ENCODE measurements around the gene CDKL1. TPM values are rescaled to one million over a fixed set of nuclear protein-coding genes. Genes with fewer than 3 reads are reported as not detected.

CDKL1 gene
- total RNA-seq, 1 donor from 2014 or later, result 5.4 TPM

DNA sequence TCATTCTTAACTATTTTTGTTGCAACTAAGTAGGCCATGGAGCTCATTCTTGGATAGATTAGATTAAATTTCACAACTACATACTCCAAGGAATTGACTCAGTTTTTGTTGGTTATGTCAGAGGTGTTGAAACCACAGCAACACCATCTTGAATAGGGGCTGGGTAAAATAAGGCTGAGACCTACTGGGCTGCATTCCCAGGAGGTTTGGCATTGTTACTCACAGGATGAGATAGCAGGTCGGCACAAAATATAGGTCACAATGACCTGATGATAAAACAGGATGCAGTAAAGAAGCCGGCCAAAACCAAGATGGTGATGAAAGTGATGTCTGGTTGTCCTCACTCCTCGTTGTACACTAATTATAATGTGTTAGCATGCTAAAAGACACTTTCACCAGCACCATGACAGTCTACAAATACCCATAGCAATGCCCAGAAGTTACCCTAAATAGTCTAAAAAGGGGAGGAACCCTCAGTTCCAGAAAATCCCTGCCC is 63.6 kb downstream of the CDKL1 start:
- H3K79me2 ChIP-seq (ENCODE audit: insufficient read depth, low read length), result no peaks in the 10 kb centered on the region
- H3K4me1 ChIP-seq (ENCODE audit: insufficient read depth, low read length), result peaks cover 28% of the 10 kb centered on the region
- DNase-seq (ENCODE audit: low read depth) (peak; percentile 82), FAIRE-seq (peak; percentile 58)
- no peaks in the 10 kb centered on the region for H3K27me3 ChIP-seq (ENCODE audit: insufficient read depth, low read length)
- H3K9me3 ChIP-seq (ENCODE audit: insufficient read depth, low read depth, low read length), result no peaks in the 10 kb centered on the region
- H3K27me3 Mint-ChIP-seq (ENCODE audit: low read depth, unreplicated experiment), result no peaks in the 10 kb centered on the region
- H3K9me3 Mint-ChIP-seq (ENCODE audit: unreplicated experiment), result no peaks in the 10 kb centered on the region
- H3K27ac ChIP-seq (ENCODE audit: low read depth, low read length), result peak overlapping the region; percentile 43
- peaks cover 3% of the 10 kb centered on the region for H3K36me3 Mint-ChIP-seq (ENCODE audit: low read depth, unreplicated experiment)
- no peaks in the 10 kb centered on the region for H4K20me1 ChIP-seq (ENCODE audit: insufficient read depth, low read length)
- H3K27ac Mint-ChIP-seq (ENCODE audit: unreplicated experiment), result no peak overlapping the region
- peak overlapping the region; percentile 18 for H3K4me2 ChIP-seq (ENCODE audit: low read length)
- H3K9ac ChIP-seq (ENCODE audit: low read length), result no peak overlapping the region
- no peak overlapping the region for H2AFZ ChIP-seq (ENCODE audit: low read depth, low read length)
- H3K4me1 Mint-ChIP-seq (ENCODE audit: low read depth, unreplicated experiment), result peaks cover 23% of the 10 kb centered on the region
- H3K36me3 ChIP-seq (ENCODE audit: insufficient read depth, low read length), result peaks cover 4% of the 10 kb centered on the region
- no peak overlapping the region for H3K4me3 Mint-ChIP-seq (ENCODE audit: unreplicated experiment)
- TF ChIP-seq, protein P1, sequence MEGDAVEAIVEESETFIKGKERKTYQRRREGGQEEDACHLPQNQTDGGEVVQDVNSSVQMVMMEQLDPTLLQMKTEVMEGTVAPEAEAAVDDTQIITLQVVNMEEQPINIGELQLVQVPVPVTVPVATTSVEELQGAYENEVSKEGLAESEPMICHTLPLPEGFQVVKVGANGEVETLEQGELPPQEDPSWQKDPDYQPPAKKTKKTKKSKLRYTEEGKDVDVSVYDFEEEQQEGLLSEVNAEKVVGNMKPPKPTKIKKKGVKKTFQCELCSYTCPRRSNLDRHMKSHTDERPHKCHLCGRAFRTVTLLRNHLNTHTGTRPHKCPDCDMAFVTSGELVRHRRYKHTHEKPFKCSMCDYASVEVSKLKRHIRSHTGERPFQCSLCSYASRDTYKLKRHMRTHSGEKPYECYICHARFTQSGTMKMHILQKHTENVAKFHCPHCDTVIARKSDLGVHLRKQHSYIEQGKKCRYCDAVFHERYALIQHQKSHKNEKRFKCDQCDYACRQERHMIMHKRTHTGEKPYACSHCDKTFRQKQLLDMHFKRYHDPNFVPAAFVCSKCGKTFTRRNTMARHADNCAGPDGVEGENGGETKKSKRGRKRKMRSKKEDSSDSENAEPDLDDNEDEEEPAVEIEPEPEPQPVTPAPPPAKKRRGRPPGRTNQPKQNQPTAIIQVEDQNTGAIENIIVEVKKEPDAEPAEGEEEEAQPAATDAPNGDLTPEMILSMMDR (IDR thresholded peaks at IDR 0.05; ENCODE audit: insufficient read depth, low read depth, low read length), result no peak
- no peak for TF ChIP-seq EZH2 (IDR thresholded peaks at IDR 0.05; ENCODE audit: insufficient read depth, low read length)
- no peak overlapping the region for H3K4me3 ChIP-seq (ENCODE audit: insufficient read depth, low read depth, low read length)

GRCh38 chr14:50331596-50331995 is 65.1 kb downstream of the CDKL1 start:
- Histone ChIP-seq H3K79me2 (ENCODE audit: insufficient read depth, low read length) (no peaks in the 10 kb centered on the region), H3K9me3 (ENCODE audit: insufficient read depth, low read depth, low read length) (no peaks in the 10 kb centered on the region), H2AFZ (ENCODE audit: low read depth, low read length) (no peak overlapping the region), H3K4me1 (ENCODE audit: insufficient read depth, low read length) (peaks cover 28% of the 10 kb centered on the region), H3K27me3 (ENCODE audit: insufficient read depth, low read length) (no peaks in the 10 kb centered on the region), H3K4me3 (ENCODE audit: insufficient read depth, low read depth, low read length) (no peak overlapping the region), H3K9ac (ENCODE audit: low read length) (no peak overlapping the region), H4K20me1 (ENCODE audit: insufficient read depth, low read length) (no peaks in the 10 kb centered on the region), H3K4me2 (ENCODE audit: low read length) (no peak overlapping the region), H3K27ac (ENCODE audit: low read depth, low read length) (no peak overlapping the region), H3K36me3 (ENCODE audit: insufficient read depth, low read length) (peaks cover 4% of the 10 kb centered on the region)
- Mint-ChIP-seq H3K36me3 (ENCODE audit: low read depth, unreplicated experiment) (peaks cover 3% of the 10 kb centered on the region), H3K9me3 (ENCODE audit: unreplicated experiment) (no peaks in the 10 kb centered on the region), H3K27me3 (ENCODE audit: low read depth, unreplicated experiment) (no peaks in the 10 kb centered on the region), H3K4me1 (ENCODE audit: low read depth, unreplicated experiment) (peaks cover 23% of the 10 kb centered on the region), H3K27ac (ENCODE audit: unreplicated experiment) (no peak overlapping the region), H3K4me3 (ENCODE audit: unreplicated experiment) (no peak overlapping the region)
- TF ChIP-seq, protein P1 (IDR thresholded peaks at IDR 0.05; ENCODE audit: insufficient read depth, low read depth, low read length), result no peak
- TF ChIP-seq EZH2 (IDR thresholded peaks at IDR 0.05; ENCODE audit: insufficient read depth, low read length), result no peak
- DNase-seq (ENCODE audit: low read depth) (no peak), FAIRE-seq (no peak)

DNA sequence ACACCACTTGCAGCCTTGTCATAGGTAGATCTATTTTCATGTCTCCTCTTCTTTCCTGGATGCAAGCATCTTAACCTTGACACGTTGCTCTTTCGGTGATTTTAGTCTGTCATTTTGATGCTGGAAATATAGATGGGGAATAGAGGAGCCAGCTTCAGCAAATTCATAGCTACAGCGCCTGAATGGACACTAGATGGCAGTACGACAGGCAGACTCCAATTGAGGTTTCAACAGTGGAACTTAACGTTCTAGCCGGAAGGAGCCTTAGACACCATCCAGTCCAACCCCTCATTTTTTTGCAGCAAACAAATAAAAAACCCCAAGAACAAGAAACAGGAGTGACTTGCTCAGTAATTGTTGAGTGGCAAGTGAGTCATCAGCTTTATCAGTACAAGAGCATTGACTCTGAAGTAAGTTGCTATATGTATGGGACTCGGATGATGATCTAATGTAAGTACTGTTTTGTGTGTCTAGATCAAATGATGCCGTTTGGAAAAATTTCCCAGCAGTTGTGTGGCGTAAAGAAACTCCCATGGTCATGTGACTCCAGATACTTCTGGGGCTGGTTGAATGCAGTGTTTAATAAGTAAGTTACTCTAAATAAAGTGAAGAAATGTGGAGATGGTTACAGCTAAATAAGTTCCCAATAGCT is 75.5 kb downstream of the CDKL1 start:
- H3K27me3 Mint-ChIP-seq (ENCODE audit: low read depth, unreplicated experiment), result no peaks in the 10 kb centered on the region
- H3K36me3 Mint-ChIP-seq (ENCODE audit: low read depth, unreplicated experiment), result no peaks in the 10 kb centered on the region
- H3K4me1 Mint-ChIP-seq (ENCODE audit: low read depth, unreplicated experiment), result peaks cover 11% of the 10 kb centered on the region
- Histone ChIP-seq H3K9me3 (ENCODE audit: insufficient read depth, low read depth, low read length) (no peaks in the 10 kb centered on the region), H3K4me3 (ENCODE audit: insufficient read depth, low read depth, low read length) (peak overlapping the region; percentile 13), H3K4me2 (ENCODE audit: low read length) (peak overlapping the region; percentile 74), H3K9ac (ENCODE audit: low read length) (peak overlapping the region; percentile 80), H3K27ac (ENCODE audit: low read depth, low read length) (peak overlapping the region; percentile 93), H3K36me3 (ENCODE audit: insufficient read depth, low read length) (peaks cover 10% of the 10 kb centered on the region), H4K20me1 (ENCODE audit: insufficient read depth, low read length) (peaks cover 13% of the 10 kb centered on the region), H2AFZ (ENCODE audit: low read depth, low read length) (peak overlapping the region; percentile 14), H3K4me1 (ENCODE audit: insufficient read depth, low read length) (peaks cover 7% of the 10 kb centered on the region), H3K79me2 (ENCODE audit: insufficient read depth, low read length) (peaks cover 24% of the 10 kb centered on the region), H3K27me3 (ENCODE audit: insufficient read depth, low read length) (no peaks in the 10 kb centered on the region)
- H3K4me3 Mint-ChIP-seq (ENCODE audit: unreplicated experiment), result no peak overlapping the region
- no peak overlapping the region for H3K27ac Mint-ChIP-seq (ENCODE audit: unreplicated experiment)
- FAIRE-seq, result peak; percentile 91
- TF ChIP-seq, protein P1 (IDR thresholded peaks at IDR 0.05; ENCODE audit: insufficient read depth, low read depth, low read length), result peak; percentile 99
- no peak for TF ChIP-seq EZH2 (IDR thresholded peaks at IDR 0.05; ENCODE audit: insufficient read depth, low read length)
- DNase-seq (ENCODE audit: low read depth), result peak; percentile 95
- H3K9me3 Mint-ChIP-seq (ENCODE audit: unreplicated experiment), result no peaks in the 10 kb centered on the region

All from astrocyte (in vitro differentiated cells and primary cell).